ENCODE data around the gene POU2AF3.
"Not testable (repeated sequence)": the region's sequence is repeated elsewhere in the genome, so short reads cannot be mapped to it uniquely, and the experiment has no call there.

DNA sequence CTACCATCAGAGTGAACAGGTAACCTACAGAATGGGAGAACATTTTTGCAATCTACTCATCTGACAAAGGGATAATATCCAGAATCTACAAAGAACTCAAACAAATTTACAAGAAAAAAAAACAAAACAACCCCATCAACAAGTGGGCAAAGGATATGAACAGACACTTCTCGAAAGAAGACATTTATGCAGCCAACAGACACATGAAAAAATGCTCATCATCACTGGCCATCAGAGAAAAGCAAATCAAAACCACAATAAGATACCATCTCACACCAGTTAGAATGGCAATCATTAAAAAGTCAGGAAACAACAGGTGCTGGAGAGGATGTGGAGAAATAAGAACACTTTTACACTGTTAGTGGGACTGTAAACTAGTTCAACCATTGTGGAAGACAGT, 5.9 kb upstream of the POU2AF3 start:
- TF ChIP-seq, protein P1, sequence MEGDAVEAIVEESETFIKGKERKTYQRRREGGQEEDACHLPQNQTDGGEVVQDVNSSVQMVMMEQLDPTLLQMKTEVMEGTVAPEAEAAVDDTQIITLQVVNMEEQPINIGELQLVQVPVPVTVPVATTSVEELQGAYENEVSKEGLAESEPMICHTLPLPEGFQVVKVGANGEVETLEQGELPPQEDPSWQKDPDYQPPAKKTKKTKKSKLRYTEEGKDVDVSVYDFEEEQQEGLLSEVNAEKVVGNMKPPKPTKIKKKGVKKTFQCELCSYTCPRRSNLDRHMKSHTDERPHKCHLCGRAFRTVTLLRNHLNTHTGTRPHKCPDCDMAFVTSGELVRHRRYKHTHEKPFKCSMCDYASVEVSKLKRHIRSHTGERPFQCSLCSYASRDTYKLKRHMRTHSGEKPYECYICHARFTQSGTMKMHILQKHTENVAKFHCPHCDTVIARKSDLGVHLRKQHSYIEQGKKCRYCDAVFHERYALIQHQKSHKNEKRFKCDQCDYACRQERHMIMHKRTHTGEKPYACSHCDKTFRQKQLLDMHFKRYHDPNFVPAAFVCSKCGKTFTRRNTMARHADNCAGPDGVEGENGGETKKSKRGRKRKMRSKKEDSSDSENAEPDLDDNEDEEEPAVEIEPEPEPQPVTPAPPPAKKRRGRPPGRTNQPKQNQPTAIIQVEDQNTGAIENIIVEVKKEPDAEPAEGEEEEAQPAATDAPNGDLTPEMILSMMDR (conservative IDR thresholded peaks at IDR 0.05) = not testable (repeated sequence)
- not testable (repeated sequence) for TF ChIP-seq ZFX (IDR thresholded peaks at IDR 0.05)
